NCI-H2227 (cell line): Measurements from ENCODE around the gene PIK3C3.
"Not testable (repeated sequence)": the region's sequence is repeated elsewhere in the genome, so short reads cannot be mapped to it uniquely, and the experiment has no call there.

ENCODE experiments used
- DNase-seq: peaks from one replicate; lab custom pipeline; 2025; ENCODE audit not compliant: unreplicated experiment; lab: John Stamatoyannopoulos, UW

PIK3C3 gene

GRCh38 chr18:41965634-41966255, 10.7 kb downstream of the PIK3C3 start:
- no peak for DNase-seq

GRCh38 chr18:41966943-41967342, 11.9 kb downstream of the PIK3C3 start:
- DNase-seq, result no peak

GRCh38 chr18:41967680-41968079, 12.6 kb downstream of the PIK3C3 start:
- no peak for DNase-seq

- no peak for DNase-seq
These were observed 14.8 kb downstream of the PIK3C3 start for GRCh38 chr18:41969881-41970280.

- no peak for DNase-seq
These were observed 17.3 kb downstream of the PIK3C3 start for GRCh38 chr18:41972067-41972925.

- no peak for DNase-seq
These were observed 18.9 kb downstream of the PIK3C3 start for GRCh38 chr18:41973983-41974382.

GRCh38 chr18:41974796-41975201, 19.8 kb downstream of the PIK3C3 start:
- DNase-seq, result no peak

GRCh38 chr18:41975284-41975683, 20.2 kb downstream of the PIK3C3 start:
- no peak for DNase-seq

GRCh38 chr18:41977233-41977632, 22.2 kb downstream of the PIK3C3 start:
- DNase-seq, result no peak

GRCh38 chr18:41982942-41983660, 28.1 kb downstream of the PIK3C3 start:
- no peak for DNase-seq

GRCh38 chr18:41985914-41986313, 30.9 kb downstream of the PIK3C3 start:
- no peak for DNase-seq

- no peak for DNase-seq
These were observed 34.5 kb downstream of the PIK3C3 start for GRCh38 chr18:41989508-41989907.

GRCh38 chr18:41992066-41992465, 37.0 kb downstream of the PIK3C3 start:
- peak; percentile 74 for DNase-seq

GRCh38 chr18:41992703-41993102, 37.7 kb downstream of the PIK3C3 start:
- DNase-seq, result no peak

GRCh38 chr18:41993151-41993550, 38.1 kb downstream of the PIK3C3 start:
- no peak for DNase-seq

- DNase-seq, result no peak
These were observed 41.0 kb downstream of the PIK3C3 start for GRCh38 chr18:41996020-41996419.

- DNase-seq, result no peak
These were observed 44.7 kb downstream of the PIK3C3 start for GRCh38 chr18:41999751-42000150.

GRCh38 chr18:42001801-42002200, 46.8 kb downstream of the PIK3C3 start:
- no peak for DNase-seq

GRCh38 chr18:42004653-42005052, 49.6 kb downstream of the PIK3C3 start:
- DNase-seq, result no peak

- no peak for DNase-seq
These were observed 50.7 kb downstream of the PIK3C3 start for GRCh38 chr18:42005782-42006181.

GRCh38 chr18:42009457-42009856, 54.4 kb downstream of the PIK3C3 start:
- DNase-seq, result not testable (repeated sequence)

- no peak for DNase-seq
These were observed 56.0 kb downstream of the PIK3C3 start for GRCh38 chr18:42011053-42011452.
